ENCODE results near the gene NEURL4. TPM values are rescaled to one million over a fixed set of nuclear protein-coding genes. Genes with fewer than 3 reads are reported as not detected.

NEURL4 gene
- total RNA-seq, 1 donor from 2014 or later, result 56.7 TPM

- H3K4me3 Mint-ChIP-seq, result peak overlapping the region; percentile 80
- no peaks in the 10 kb centered on the region for H3K27me3 Mint-ChIP-seq (ENCODE audit: low read depth)
- H3K4me1 Mint-ChIP-seq, result peaks cover 27% of the 10 kb centered on the region
- TF ChIP-seq CTCF (IDR thresholded peaks at IDR 0.05; ENCODE audit: unreplicated experiment), result no peak
- H3K36me3 Mint-ChIP-seq, result peaks cover 23% of the 10 kb centered on the region
- peak overlapping the region; percentile 97 for H3K27ac Mint-ChIP-seq
- no peak for DNase-seq (ENCODE audit: low spot score in 2 of 2, unreplicated experiment in 2 of 2)
- H3K9me3 Mint-ChIP-seq, result no peaks in the 10 kb centered on the region
These were observed 21.2 kb downstream of the NEURL4 start for GRCh38 chr17:7307686-7308624.

- Mint-ChIP-seq H3K36me3 (peaks cover 17% of the 10 kb centered on the region), H3K27ac (peak within 1 kb of the TSS; percentile 97), H3K9me3 (no peaks in the 10 kb centered on the region), H3K4me3 (peak within 1 kb of the TSS; percentile 80), H3K27me3 (ENCODE audit: low read depth) (no peaks in the 10 kb centered on the region), H3K4me1 (peaks cover 27% of the 10 kb centered on the region)
- no peak for TF ChIP-seq CTCF (IDR thresholded peaks at IDR 0.05; ENCODE audit: unreplicated experiment)
- DNase-seq (ENCODE audit: low spot score in 2 of 2, unreplicated experiment in 2 of 2), result peak; percentile 100
These were observed 22.0 kb downstream of the NEURL4 start, which contains the start of gene EIF5A for GRCh38 chr17:7306911-7307685. EIF5A (plus strand) TSS chr17:7307628; CDS start chr17:7309636, 2,008 bp downstream.

GRCh38 chr17:7304179-7304578, 25.0 kb downstream of the NEURL4 start:
- Mint-ChIP-seq H3K36me3 (no peaks in the 10 kb centered on the region), H3K27ac (no peak overlapping the region), H3K9me3 (no peaks in the 10 kb centered on the region), H3K27me3 (ENCODE audit: low read depth) (peaks cover 7% of the 10 kb centered on the region), H3K4me1 (peaks cover 11% of the 10 kb centered on the region), H3K4me3 (no peak overlapping the region)
- no peak for DNase-seq (ENCODE audit: low spot score in 2 of 2, unreplicated experiment in 2 of 2)
- no peak for TF ChIP-seq CTCF (IDR thresholded peaks at IDR 0.05; ENCODE audit: unreplicated experiment)

- Mint-ChIP-seq H3K4me1 (peaks cover 25% of the 10 kb centered on the region), H3K4me3 (peak overlapping the region; percentile 44), H3K27me3 (ENCODE audit: low read depth) (peaks cover 63% of the 10 kb centered on the region), H3K27ac (no peak overlapping the region), H3K36me3 (no peaks in the 10 kb centered on the region), H3K9me3 (no peaks in the 10 kb centered on the region)
- DNase-seq (ENCODE audit: low spot score in 2 of 2, unreplicated experiment in 2 of 2), result peak; percentile 79 to 89
- TF ChIP-seq CTCF (IDR thresholded peaks at IDR 0.05; ENCODE audit: unreplicated experiment), result peak; percentile 87
These were observed 32.8 kb downstream of the NEURL4 start for GRCh38 chr17:7296189-7296861.
